HG02884 (cell line): ENCODE data around the gene FARP1.

Experiments used
- ATAC-seq: cut with Tn5 transposase; IDR thresholded peaks from one replicate; pipeline ENCODE4 v1.9.1; 2021; ENCODE audit warnings: mild to moderate bottlenecking, moderate library complexity; ENCODE audit not compliant: unreplicated experiment

The FARP1 gene

DNA sequence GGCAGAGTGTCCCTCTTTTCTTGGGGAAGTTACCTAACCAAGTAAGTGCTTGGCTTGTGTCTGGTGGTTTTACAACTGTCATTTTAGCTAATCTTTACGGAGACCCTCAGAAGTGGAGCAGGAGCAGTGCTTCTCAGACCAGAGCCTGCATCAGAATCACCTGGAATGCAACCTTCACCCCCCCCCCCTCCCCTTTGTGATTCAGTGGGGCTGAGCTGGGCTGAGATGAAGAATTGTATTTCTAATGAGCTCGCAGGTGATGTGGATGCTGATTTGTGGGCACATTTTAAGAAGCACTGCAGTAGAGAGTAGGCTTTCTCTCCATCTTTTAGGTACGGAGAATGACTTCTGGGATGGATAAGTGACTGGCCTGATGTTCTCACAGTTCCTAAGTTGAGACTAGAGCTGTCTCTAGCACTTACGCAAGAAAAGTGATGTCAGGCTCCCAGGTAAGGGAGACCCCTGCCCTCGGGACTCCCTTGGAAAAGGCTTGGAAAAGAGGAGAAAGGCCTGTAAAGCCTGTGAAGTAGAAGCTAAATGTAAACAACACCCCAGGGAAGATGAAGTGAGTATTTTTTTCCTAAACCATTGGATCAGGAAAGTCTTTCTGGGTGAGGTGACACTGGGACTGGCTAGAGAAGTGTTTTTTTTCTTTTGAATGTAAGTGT is 57.5 kb downstream of the FARP1 start:
- ATAC-seq = no peak

- no peak for ATAC-seq
Measured at GRCh38 chr13:98201189-98201588, 58.3 kb downstream of the FARP1 start.

- ATAC-seq = no peak
Measured at GRCh38 chr13:98201984-98202383, 59.1 kb downstream of the FARP1 start.

- ATAC-seq = no peak
Measured at GRCh38 chr13:98203646-98204326, 60.9 kb downstream of the FARP1 start.

DNA sequence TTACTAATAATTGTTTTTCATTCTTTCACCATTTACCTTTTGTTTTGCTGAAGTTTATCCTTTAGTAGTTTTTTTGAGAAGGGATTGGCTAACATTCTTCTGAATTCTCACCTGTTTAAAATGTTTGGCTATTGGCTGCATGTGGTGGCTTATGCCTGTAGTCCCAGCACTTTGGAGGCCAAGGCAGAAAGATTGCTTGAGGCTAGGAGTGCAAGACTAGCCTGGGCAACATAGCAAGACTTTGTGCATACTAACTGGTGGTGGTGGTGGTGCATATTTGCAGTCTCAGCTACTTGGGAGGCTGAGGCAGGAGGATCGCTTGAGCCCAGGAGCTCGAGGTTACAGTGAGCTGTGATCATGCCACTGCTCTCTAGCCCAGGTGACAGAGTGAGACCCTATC is 61.7 kb downstream of the FARP1 start:
- no peak for ATAC-seq

- no peak for ATAC-seq
Measured at GRCh38 chr13:98206946-98207345, 64.1 kb downstream of the FARP1 start.

GRCh38 chr13:98207416-98207815 is 64.5 kb downstream of the FARP1 start:
- ATAC-seq = no peak

GRCh38 chr13:98208606-98209005 is 65.7 kb downstream of the FARP1 start:
- ATAC-seq = no peak

DNA sequence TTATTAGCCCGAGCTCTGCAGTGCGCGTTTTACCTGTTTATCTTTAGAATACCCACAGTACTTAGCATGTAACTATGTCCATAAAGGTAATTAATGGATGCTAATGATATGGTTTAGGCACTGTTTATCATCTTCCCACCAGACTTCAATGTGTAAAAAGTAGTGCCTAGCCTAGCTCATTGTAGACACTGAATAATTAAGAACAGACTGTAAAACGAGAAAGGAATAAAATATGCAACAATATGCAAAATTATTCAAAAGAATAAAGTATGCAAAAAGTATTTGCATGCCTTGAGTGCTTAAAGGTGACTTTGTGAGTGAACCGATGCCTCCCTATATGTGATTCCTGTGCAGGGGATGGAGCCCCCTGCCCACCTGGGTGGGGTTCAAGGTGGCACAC is 69.9 kb downstream of the FARP1 start:
- ATAC-seq = no peak

- ATAC-seq = no peak
Measured at GRCh38 chr13:98213354-98213753, 70.5 kb downstream of the FARP1 start.

GRCh38 chr13:98214008-98214643 is 71.2 kb downstream of the FARP1 start:
- no peak for ATAC-seq

GRCh38 chr13:98214707-98215106 is 71.8 kb downstream of the FARP1 start:
- ATAC-seq = no peak

DNA sequence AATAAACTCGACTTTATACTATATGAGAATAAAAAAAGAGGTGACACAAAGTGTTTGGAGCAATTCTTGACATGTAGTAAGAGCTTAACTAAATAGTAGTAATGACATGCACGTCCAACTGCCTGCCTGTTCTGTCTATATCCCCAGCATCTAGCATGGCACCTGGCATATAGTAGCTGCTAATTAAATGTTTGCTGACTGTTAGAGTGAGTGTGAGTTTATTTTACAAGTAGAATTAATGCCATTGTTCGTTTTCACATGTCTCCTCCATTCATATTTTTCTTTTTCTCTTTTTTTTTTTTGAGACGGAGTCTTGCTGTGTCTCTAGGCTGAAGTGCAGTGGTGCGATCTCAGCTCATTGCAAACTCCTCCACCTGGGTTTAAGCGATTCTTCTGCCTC is 72.6 kb downstream of the FARP1 start:
- ATAC-seq = no peak

DNA sequence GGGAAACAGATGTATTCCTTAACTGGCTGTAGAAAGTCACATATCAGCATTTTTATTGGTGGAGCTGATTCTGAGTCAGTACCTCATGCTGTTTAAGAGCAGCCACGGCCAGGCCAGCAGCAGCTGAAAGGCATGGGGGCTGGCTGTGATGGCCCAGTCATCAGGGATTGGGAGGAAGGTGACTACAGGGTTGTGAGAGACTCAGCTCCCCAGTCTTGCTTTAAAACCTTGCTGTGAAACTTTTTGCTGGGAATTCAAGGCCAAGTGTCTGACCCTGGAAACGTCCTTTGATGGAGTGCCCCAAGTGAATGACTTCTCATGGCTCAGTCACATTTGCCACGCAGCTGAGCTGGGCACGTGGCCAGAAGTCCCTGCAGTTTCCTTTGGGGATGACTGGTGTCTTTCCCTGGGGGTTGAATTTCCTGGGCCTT is 73.3 kb downstream of the FARP1 start:
- peak; percentile 14 for ATAC-seq

DNA sequence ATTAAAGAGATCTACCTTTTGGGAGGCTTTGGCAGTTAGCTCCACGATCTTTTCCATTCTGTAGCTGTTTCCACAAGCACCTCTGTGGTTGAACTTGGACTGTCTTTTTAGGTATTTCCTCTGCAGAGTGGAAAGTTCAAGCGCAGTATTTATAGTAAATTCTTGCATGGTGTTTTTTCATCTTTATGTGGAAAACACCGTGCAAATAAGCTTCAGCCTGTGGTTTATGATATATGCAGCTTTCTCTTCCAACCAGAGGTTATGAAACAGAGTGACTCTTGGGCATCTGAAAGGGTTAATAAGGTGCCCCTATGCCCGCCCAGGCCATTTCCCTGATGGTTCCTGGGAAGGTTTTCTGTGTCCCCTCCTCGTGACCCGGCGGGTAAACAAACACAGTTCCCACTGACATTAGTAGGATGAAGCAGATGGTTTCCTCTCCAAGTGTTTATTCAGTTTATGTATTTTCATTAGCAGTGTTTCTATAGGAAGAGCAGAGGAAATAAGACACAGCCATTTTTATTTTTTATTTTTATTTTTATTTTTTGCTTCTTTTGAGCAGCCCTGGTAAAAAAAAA is 73.9 kb downstream of the FARP1 start:
- peak; percentile 54 for ATAC-seq

GRCh38 chr13:98217597-98217996 is 74.7 kb downstream of the FARP1 start:
- ATAC-seq = no peak

DNA sequence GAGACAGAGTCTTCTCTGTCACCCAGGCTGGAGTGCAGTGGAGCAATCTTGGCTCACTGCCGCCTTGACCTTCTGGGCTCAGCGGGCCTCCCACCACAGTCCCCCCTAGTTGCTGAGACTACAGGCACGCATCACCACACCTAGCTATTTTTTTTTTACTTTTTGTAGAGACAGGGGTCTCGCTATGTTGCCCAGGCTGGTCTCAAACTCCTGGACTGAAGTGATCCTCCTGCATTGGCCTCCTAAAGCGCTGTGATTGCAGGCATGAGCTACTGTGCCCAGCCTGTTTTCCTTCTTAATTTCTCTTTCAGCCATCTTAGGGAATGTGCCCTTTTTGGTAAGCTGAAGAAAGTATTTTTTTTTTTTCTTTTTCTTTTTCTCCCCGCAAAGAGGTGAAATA is 76.8 kb downstream of the FARP1 start:
- ATAC-seq = no peak

- ATAC-seq = no peak
Measured at GRCh38 chr13:98220271-98220791, 77.4 kb downstream of the FARP1 start.

GRCh38 chr13:98221234-98221633 is 78.3 kb downstream of the FARP1 start:
- ATAC-seq = no peak

- ATAC-seq = no peak
Measured at GRCh38 chr13:98222081-98222554, 79.2 kb downstream of the FARP1 start.

DNA sequence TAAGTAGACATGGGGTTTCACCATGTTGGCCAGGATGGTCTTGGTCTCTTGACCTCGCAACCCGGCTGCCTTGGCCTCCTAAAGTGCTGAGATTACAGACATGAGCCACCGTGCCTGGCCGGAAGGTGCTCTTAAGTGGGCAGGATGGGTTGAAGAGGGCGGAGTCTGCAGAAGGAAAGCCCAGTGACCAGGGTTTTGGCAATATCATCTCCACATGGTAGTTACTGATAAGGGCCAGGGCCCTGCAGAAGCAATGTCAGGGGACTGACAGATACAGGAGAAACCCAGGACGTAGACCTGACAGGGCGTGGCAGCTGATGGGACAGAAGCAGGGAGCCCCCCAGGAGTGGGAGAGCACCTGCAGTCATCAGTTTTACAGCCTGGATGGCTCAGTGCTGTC is 79.9 kb downstream of the FARP1 start:
- no peak for ATAC-seq
